Tibial nerve (tissue), 3 donors: ENCODE measurements around the gene ARHGAP26.

ENCODE experiments used
- POLR2A ChIP-seq, 2 donors: fragments of 450-650 bp; IDR thresholded peaks; one replicate each; pipeline ENCODE4 v1.6.1; 2017; ENCODE audit warnings: antibody characterized with exemption in 2 of 2, mild to moderate bottlenecking in 2 of 2, moderate library complexity in 2 of 2
- TF ChIP-seq, protein P1 (sequence below), 5 experiments: fragments of 200-600 bp in 3 of 5; fragments of 450-650 bp in 2 of 5; sonication (generic) in 3 of 5; IDR thresholded peaks; one replicate each; pipeline ENCODE4 v1.5.1; 2016 to 2019; ENCODE audit warnings: antibody characterized with exemption in 5 of 5, mild to moderate bottlenecking in 3 of 5, moderate library complexity in 2 of 5

DNA sequence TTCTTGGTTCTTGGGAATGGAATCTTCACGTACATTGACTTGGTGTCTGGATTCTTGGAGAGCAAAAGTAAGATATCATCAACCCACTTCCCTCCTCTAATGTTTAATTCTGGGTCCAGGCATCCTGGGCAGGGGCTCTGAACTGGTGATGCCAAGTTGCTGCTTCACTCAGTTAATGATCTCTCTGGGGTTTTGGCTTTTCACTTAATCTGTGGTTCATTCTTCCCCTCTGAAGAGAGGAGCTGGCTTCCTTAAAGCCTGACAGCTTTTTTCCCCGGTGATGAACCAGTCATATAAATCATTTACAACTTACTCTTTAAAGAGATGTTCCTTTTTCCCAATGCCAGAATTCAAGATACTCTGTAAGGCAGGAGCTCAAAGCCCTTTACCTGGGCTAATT, 65.9 kb downstream of the ARHGAP26 start:
- TF ChIP-seq, protein P1, sequence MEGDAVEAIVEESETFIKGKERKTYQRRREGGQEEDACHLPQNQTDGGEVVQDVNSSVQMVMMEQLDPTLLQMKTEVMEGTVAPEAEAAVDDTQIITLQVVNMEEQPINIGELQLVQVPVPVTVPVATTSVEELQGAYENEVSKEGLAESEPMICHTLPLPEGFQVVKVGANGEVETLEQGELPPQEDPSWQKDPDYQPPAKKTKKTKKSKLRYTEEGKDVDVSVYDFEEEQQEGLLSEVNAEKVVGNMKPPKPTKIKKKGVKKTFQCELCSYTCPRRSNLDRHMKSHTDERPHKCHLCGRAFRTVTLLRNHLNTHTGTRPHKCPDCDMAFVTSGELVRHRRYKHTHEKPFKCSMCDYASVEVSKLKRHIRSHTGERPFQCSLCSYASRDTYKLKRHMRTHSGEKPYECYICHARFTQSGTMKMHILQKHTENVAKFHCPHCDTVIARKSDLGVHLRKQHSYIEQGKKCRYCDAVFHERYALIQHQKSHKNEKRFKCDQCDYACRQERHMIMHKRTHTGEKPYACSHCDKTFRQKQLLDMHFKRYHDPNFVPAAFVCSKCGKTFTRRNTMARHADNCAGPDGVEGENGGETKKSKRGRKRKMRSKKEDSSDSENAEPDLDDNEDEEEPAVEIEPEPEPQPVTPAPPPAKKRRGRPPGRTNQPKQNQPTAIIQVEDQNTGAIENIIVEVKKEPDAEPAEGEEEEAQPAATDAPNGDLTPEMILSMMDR (IDR thresholded peaks at IDR 0.05), result no peak
- no peak for TF ChIP-seq POLR2A (IDR thresholded peaks at IDR 0.05)
